Activated CD4-positive, alpha-beta T cell treated with anti-CD3 and anti-CD28 coated beads for 48 hours (primary cell): Measurements from ENCODE around the gene TRHDE.
"Not testable (repeated sequence)": the region's sequence is repeated elsewhere in the genome, so short reads cannot be mapped to it uniquely, and the experiment has no call there.

Experiments used
- DNase-seq: peaks from one replicate; pipeline ENCODE4 v3.0.0-alpha.2; 2020

TRHDE gene

GRCh38 chr12:72535212-72535990, 263.2 kb downstream of the TRHDE start:
- DNase-seq: no peak

DNA sequence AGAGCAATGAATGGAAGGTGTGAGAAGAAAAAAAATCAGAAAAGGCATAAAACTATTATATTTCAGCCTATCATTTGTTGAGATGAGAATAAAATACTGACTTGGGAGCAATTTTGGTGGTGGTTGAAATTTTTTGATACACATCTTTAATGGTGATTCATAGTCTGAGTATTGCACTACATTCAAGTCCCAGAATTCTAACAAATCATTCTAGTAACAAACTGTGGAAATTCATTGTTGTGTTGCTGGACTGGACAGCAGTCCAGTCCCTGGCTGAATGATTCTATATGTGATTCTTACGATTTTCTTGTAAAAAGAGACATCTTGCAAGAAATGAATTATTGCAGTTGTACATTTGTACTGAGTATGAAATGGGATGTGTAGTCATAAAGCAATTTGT, 268.6 kb downstream of the TRHDE start:
- no peak for DNase-seq

DNA sequence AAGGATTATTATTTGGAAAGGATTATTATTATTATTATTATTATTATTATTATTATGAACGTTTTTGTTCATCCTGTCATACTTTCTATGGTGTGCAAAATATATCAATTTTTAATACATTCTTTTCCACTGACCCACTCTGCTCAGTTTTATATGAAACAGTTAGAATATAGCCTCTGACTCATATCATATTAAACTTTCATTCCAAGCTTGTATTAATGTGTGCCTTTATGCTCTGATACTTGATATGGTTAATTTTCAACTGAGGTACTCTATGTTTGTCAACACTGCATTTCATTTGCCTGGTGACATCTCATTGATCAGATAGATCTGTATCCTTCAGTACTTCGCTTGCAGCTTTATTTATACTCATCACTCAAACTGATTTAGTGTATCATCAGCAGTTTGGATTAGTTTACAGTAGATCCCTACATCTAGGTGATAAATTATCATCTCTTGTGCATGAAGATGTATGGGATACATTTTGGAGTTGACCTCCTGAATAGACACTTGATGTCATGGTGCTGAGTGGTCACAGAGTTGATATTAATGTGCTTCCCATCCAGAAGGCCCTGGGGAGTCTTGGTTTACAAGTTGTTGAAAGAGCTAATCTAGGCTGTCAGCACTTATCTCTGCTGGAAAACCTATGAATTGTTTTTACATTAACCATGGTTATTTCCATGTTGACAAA, 271.8 kb downstream of the TRHDE start:
- DNase-seq: no peak

DNA sequence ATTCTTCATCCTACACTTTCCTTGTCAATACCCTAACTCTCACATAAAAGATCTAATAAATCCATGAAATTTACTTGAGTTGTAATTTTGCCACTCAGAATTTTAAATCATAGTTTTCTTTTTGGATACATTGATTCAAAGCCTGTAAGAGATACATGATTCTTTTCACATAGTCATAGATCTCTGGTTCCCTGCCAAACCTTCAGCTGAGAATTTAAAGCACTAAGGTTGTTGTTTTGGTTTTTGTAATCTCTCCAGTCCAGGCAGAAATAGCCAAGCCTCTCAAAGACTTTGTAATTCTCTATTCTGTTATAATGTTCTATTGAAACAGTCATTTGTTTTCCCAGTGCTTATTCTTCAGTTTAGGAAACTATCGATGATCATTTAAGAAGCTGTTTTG, 273.9 kb downstream of the TRHDE start:
- DNase-seq: no peak

DNA sequence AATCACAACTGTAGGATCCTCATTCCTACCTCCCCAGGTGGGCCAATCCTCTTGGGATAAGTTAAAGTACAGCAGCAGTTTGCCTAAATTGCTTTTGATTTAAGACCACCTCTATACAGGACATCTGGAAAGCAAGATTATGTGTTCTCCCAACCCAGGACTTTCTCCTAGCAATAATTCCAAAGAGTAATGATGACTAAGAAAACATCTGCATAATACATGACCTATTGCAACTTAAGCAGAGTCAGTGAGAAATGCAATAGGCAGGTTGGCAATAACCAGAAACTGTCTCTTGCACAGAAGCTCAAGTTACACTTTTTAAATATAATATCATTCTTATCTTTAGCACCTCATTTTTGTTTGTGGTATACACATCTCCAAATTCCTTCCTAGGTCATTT, 275.4 kb downstream of the TRHDE start:
- no peak for DNase-seq

DNA sequence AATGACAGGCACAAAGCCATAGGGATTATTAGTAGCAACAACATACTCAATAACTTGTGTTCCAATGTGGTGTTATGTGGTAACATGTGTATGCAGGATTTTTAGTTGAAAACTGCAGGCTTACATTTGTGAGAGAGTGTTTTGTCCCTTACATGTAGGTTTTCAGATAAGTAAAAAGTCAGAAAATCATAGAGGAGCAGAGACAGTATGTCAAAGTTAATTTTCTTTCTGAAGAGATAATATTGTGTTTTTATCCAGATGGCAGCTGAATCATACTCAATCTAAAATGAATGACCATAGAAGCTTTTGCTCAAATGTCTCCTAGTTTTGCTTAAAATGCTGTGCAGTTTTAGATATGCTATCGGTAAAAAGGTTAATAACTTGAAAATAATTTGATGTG, 277.0 kb downstream of the TRHDE start:
- DNase-seq: no peak

- DNase-seq: no peak
These were observed 288.0 kb downstream of the TRHDE start for GRCh38 chr12:72560003-72560769.

DNA sequence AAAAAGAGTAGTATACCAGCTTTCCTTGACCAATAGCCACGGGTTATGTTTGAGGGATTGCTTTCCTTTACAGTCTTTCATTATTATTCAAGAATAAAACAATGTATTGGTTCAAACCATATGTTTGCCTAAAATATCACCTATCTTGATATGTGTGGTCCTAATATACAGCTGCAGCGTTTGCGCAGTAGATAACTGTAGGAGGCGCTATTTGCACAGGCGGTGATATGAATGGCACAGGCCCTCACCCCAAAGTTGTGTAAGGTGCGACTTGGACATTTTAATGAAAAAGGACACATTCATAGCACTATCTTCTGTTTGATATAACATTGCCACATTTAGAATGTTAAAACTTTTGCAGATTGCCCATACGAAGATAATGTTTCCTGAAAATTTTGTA, 298.4 kb downstream of the TRHDE start:
- peak; percentile 3 for DNase-seq

DNA sequence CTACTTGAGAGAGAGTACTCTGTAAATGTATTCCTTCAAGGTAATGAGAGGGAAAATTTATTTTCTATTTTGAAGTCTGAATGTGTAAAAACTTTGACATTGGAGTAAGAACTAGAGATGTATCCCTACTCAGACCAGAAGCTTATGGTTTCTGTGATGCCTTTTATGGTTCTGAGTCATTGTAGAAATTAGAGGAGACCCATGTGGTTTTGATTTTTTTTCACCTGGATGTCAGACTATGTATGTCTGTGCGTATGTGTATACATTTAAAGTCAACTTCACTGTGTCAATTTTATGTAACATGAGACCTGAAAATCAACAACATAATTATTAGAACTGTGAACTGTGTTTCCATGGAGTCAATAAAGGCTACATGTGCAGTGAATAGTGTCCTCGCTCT, 302.0 kb downstream of the TRHDE start:
- DNase-seq: no peak

DNA sequence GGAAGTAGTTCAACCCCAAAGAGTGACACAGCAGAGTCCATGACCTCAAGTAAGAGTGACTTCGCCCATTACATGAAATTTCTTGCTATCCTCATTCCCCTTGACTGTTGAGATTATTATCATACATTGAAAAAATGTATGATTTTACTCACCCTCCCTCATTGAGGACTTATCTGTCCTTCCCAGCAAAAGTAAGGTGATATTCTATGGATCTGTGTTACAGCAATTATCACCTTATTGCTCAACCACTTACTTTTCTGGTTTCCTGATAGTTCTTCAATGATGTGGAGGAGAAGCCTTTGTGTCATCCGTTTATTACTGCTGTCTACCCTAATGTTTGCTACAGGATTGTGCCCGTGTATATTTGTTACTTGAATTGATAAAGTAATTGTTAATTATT, 306.2 kb downstream of the TRHDE start:
- DNase-seq: no peak

- DNase-seq: no peak
These were observed 314.3 kb downstream of the TRHDE start for GRCh38 chr12:72586456-72586855.

DNA sequence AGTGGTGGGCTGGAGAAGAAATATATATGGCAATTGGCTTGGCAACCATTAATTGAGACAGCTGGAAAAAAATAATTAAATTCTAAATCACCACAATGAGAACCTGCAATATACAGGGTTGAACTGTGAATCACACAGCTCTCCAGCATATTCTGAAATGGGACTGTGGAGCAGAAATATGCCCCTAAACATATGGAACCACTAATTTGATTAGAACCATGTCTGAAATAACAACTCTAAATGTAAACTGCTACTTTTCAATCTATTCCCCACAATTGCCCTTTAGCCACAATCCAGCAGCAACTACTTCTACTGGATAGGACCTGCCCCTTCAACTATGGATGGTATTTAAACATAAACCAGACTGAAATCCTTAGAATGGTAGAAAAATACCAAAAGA, 330.4 kb downstream of the TRHDE start:
- no peak for DNase-seq

GRCh38 chr12:72605975-72606374, 333.8 kb downstream of the TRHDE start:
- DNase-seq: no peak

DNA sequence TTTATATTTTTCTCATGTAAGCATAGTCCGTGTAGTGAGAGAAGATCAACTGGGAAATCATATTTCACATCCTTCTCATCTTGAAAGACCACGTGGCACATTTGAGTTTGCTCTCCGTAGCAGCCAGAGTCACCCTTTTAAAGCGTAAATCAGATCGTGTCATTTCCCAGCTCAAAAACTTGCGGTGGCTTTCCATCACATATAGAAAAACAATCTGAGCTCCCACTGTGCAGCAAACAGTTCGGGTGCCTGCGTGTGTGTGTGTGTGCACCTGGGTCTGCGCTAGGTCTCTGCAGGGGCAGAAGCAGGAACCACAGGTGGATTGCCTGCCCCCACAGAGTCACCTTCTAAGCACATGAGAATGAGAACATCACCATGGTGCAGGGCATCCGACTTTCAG, 338.2 kb downstream of the TRHDE start:
- DNase-seq: no peak

- no peak for DNase-seq
These were observed 338.7 kb downstream of the TRHDE start for GRCh38 chr12:72610854-72611358.

- no peak for DNase-seq
These were observed 340.0 kb downstream of the TRHDE start for GRCh38 chr12:72612171-72612570.

DNA sequence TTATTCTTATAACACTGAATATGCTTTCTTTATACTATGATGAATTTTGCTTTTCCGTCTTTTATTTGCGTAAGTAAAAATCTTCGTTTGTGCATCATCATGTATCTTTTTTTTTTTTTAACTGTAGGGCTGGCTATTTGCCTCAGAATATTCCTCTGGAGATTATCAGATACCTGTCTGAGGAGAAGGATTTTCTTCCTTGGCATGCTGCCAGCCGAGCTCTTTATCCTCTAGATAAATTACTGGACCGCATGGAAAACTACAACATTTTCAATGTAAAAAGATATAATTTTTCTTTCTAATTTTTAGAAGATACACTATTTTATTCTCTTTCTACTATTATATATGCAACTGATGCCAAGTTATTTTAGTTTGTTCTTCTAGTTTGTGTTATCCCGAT, 346.6 kb downstream of the TRHDE start:
- no peak for DNase-seq

- DNase-seq: no peak
These were observed 350.4 kb downstream of the TRHDE start for GRCh38 chr12:72622556-72622955.

DNA sequence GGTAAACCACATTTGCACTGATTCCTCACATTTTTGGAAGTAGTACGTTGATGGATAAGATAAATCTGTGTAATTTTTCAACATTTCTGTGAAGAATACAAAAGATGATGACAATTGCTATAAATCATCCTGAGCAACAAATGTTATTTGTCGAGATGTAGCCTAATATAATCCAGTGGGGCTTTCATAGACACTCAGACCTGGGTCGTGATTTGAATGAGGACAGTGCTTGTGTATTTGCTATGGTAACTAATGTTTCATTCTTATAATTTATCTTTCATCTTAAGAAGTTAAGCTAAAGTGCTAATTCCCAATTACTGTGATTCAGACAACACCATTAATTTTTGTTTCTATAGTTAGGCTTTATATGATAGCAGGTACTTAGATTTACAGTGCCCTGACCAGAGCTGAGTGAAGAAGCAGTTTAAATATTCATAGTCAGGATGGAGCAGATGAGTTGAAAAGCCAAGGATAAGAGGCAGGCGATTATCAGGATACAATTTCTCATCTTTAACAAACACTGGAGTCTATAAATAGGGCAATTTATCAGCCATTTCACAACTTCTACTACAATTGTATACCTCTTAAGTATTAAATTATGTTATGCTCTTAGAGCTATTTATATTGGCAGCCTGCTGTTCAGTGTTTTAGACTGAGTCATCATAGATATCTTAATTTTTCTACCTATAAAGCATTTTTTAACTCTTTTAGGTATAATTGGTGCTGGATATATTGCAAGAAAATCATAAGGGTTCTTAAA, 359.9 kb downstream of the TRHDE start:
- no peak for DNase-seq

DNA sequence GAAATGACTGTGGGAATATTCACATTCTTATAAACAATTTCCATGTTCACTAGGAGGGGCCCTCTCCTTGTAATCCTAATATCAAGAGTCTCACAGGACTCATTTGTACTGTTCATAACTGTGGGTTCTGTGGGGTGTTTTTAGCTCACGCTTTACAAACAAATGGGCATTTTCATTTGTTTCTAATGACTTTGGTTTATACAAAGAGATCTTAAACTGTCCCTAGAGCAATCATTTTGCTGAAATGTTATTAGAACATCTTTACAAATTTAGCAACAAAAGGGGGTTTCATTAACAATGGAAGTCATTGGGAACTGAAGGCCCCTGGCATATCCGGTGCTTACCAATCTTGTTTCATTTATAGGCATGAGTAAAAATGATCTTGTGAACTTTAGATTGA, 370.5 kb downstream of the TRHDE start:
- no peak for DNase-seq

DNA sequence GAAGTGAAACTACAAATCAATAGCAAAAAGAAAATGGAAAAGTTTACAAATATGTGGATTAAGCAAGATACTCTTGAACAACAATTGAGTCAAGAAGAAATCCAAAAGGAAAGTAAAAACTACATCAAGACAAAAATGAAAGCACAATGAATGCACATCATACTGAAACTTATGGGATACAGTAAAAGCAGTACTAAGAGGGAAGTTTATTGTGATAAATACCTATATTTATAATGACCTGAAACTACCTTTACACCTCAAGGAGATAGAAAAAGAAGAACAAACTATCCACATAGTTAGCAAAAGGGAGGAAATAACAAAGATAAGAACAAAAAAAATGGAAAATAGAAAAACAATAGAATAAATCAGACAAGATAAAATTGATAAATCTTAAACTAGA, 375.0 kb downstream of the TRHDE start:
- DNase-seq: no peak

DNA sequence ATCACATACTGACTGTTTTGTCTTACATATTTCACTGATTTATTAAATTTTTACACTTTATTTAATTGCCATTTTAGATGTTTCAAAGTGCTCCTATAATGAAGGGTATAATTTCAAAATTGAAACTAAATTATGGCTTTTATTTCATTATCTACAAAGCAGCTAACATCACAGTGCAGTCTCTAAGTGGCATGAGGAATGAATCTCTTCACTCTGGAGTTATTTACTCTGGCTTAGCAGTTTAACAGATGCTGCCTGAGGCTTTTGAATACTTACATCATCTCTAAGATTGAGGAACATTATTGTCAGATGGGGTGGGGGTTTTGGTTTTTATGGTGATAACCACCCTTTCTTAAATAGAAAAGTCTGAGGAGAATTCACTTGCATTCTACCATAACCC, 386.4 kb downstream of the TRHDE start:
- no peak for DNase-seq

GRCh38 chr12:72660174-72660573, 388.0 kb downstream of the TRHDE start:
- DNase-seq: not testable (repeated sequence)
